ENCODE results near the gene MMP13. TPM values are rescaled to one million over a fixed set of nuclear protein-coding genes. Genes with fewer than 3 reads are reported as not detected.
"Not testable (repeated sequence)": the region's sequence is repeated elsewhere in the genome, so short reads cannot be mapped to it uniquely, and the experiment has no call there.

MMP13 gene
- total RNA-seq, 4 donors from 2014 or later: not detected

DNA sequence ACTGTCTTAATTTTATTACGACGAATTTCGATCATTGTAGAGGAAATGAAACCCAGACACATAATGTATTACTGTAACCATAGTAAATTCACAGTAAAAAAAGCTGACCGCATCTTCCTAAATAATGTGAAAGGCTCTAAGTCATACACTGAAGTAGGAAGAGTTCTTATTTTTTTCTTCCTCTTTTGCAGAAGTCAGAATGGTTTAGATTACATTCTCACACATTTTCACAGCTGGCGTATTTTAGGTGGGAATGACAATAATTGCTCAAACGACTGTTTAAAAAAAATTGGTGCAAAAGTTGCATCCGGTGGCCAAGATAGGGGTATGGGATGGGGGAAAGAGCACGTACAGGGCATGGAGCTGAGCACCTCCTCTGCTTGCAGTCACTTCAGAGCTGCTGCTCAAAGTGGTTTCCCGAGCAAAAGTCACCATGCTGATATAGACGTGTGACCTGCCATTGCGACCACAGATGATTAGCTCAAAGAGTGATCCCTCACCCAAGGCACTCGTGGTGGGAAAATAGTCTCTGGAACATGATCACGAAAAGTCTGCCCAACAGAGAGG is 35.3 kb downstream of the MMP13 start:
- TF ChIP-seq, protein P1, sequence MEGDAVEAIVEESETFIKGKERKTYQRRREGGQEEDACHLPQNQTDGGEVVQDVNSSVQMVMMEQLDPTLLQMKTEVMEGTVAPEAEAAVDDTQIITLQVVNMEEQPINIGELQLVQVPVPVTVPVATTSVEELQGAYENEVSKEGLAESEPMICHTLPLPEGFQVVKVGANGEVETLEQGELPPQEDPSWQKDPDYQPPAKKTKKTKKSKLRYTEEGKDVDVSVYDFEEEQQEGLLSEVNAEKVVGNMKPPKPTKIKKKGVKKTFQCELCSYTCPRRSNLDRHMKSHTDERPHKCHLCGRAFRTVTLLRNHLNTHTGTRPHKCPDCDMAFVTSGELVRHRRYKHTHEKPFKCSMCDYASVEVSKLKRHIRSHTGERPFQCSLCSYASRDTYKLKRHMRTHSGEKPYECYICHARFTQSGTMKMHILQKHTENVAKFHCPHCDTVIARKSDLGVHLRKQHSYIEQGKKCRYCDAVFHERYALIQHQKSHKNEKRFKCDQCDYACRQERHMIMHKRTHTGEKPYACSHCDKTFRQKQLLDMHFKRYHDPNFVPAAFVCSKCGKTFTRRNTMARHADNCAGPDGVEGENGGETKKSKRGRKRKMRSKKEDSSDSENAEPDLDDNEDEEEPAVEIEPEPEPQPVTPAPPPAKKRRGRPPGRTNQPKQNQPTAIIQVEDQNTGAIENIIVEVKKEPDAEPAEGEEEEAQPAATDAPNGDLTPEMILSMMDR (IDR thresholded peaks at IDR 0.05): no peak
- 56 to 64% methylated on average over 11 to 13 of the region's 13 CpGs for WGBS, 2 donors (ENCODE audit: low coverage in 1 of 2)
- Histone ChIP-seq H3K27ac (no peak overlapping the region), H3K27me3 (no peaks in the 10 kb centered on the region), H3K36me3 (no peaks in the 10 kb centered on the region), H3K4me3 (no peak overlapping the region), H3K4me1 (no peaks in the 10 kb centered on the region), H3K9me3 (no peaks in the 10 kb centered on the region)
- ATAC-seq: peak; percentile 46

DNA sequence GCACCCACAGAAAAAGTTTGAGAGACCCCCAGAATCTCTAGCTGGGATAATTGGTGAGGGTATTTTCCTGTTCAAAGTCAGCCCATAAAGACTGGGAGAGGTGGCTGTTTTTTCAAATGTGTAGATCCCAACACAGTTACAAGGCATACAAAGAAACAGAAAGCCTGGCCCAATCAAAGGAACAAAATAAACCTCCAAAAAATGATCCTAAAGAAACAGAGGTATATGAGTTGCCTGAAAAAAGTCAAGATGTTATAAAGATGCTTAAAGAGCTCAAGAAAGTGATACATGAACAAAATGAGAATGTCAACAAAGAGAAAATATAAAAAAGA is 40.5 kb downstream of the MMP13 start:
- no peak overlapping the region for H3K27ac ChIP-seq
- H3K4me3 ChIP-seq: no peak overlapping the region
- H3K4me1 ChIP-seq: no peaks in the 10 kb centered on the region
- no peak for ATAC-seq
- no peaks in the 10 kb centered on the region for H3K36me3 ChIP-seq
- no peaks in the 10 kb centered on the region for H3K9me3 ChIP-seq
- H3K27me3 ChIP-seq: no peaks in the 10 kb centered on the region
- TF ChIP-seq, protein P1 (IDR thresholded peaks at IDR 0.05): no peak
- TF ChIP-seq POLR2AphosphoS5 (IDR thresholded peaks at IDR 0.05) (no peak), EP300 (IDR thresholded peaks at IDR 0.05) (no peak), POLR2A (IDR thresholded peaks at IDR 0.05) (no peak)

DNA sequence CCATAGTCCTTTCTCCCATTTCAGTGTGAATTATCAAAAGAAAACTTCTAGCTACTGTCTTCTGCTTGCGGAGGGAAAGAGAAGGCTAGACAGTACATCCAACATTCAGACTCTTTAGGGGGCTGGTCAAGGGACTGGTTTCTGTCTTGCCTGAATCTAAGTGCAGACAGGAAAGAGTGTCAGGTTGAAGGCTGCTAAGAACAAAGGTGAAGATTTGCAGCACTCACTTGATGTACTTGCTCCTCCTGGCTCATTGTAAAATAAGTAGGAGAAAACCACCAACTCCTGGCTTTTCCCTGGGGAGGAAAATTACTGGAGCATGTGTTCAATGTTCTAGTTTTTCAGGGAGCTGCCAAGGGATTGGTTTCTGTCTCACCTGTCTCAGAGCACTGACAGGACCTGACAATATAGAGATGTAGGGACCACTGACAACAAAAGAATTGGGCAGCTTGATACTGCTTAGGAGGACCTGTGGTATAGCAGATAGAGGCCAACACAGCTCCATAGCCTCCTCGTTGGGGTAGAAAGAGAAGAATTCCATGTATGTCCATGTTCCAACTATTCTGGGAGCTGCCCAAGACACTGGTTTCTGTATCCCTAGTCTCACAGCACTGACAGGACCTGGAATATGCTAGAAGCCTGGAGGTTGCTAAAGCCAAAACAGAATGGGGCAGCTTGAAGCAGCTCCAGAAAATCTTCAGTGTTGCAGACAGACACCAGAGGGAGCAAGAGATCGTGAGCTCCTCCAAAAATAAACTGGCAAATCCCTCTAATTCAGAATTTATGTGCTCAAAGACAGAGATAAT is 41.1 kb downstream of the MMP13 start:
- TF ChIP-seq, protein P1 (IDR thresholded peaks at IDR 0.05): peak in 2 of 4 experiments; percentile 44 to 50
- TF ChIP-seq POLR2AphosphoS5 (IDR thresholded peaks at IDR 0.05): no peak
- no peaks in the 10 kb centered on the region for H3K27me3 ChIP-seq
- no peaks in the 10 kb centered on the region for H3K36me3 ChIP-seq
- WGBS, 2 donors (ENCODE audit: low coverage in 1 of 2): 40 to 48% methylated on average over 2 of the region's 3 CpGs
- no peaks in the 10 kb centered on the region for H3K9me3 ChIP-seq
- H3K4me1 ChIP-seq: no peaks in the 10 kb centered on the region
- H3K4me3 ChIP-seq: no peak overlapping the region
- H3K27ac ChIP-seq: no peak overlapping the region
- ATAC-seq: peak; percentile 13

DNA sequence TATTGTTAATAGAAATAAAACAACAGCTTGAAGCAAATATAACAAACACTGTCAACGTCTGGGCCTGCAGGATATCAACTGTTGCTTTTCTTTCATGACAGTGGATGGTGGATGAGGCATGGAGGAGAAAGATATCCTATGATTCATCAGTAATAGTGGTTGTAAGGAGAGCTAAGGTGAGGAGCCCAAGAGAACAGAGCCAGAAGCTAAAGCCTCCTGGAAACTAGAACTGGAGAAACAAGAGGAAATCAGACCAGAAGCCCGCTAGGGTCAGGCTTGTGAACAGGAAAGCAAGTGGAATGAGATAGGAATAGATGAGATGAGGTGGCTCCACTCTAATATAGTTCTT is 43.1 kb downstream of the MMP13 start:
- ATAC-seq: no peak
- 63 to 83% methylated on average over 2 of the region's 2 CpGs for WGBS, 2 donors (ENCODE audit: low coverage in 1 of 2)
- H3K27ac ChIP-seq: no peak overlapping the region
- H3K27me3 ChIP-seq: no peaks in the 10 kb centered on the region
- H3K36me3 ChIP-seq: no peaks in the 10 kb centered on the region
- TF ChIP-seq POLR2AphosphoS5 (IDR thresholded peaks at IDR 0.05): no peak
- TF ChIP-seq POLR2A (IDR thresholded peaks at IDR 0.05): no peak
- no peak for TF ChIP-seq EP300 (IDR thresholded peaks at IDR 0.05)
- no peak overlapping the region for H3K4me3 ChIP-seq
- H3K4me1 ChIP-seq: no peaks in the 10 kb centered on the region
- no peaks in the 10 kb centered on the region for H3K9me3 ChIP-seq

DNA sequence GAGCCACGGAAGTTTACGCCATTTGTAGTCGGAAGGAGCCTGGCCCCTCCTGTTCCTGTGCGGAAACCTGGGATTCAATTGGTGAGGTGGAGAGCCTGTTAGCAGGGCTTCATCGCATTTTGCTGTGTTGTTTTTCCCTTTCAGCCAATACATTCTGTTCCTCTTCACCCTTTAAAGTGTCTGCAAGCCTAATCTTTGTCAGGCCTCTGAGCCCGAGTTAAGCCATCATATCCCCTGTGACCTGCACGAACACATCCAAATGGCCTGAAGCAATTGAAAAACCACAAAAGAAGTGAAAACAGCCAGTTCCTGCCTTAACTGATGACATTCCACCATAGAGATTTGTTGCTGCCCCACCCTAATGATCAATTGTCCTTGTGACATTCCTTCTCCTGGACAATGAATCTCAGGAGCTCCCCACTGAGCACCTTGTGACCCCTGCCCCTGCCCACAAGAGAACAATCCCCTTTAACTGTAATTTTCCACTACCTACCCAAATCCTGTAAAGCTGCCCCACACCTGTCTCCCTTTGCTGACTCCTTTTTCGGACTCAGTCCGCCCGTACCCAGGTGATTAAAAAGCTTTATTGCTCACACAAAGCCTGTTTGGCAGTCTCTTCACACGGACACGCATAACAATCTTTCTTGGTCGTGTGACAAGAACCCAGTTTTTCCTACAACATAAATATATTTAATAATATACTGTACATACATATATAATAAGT is 43.6 kb downstream of the MMP13 start:
- 95% methylated on average over 11 of the region's 13 CpGs for WGBS, 2 donors (ENCODE audit: low coverage in 1 of 2)
- H3K36me3 ChIP-seq: no peaks in the 10 kb centered on the region
- no peak overlapping the region for H3K4me3 ChIP-seq
- H3K9me3 ChIP-seq: no peaks in the 10 kb centered on the region
- TF ChIP-seq, protein P1 (IDR thresholded peaks at IDR 0.05): no peak
- TF ChIP-seq POLR2AphosphoS5 (IDR thresholded peaks at IDR 0.05): no peak
- no peak for TF ChIP-seq POLR2A (IDR thresholded peaks at IDR 0.05)
- no peak for TF ChIP-seq EP300 (IDR thresholded peaks at IDR 0.05)
- H3K4me1 ChIP-seq: no peaks in the 10 kb centered on the region
- no peak for ATAC-seq
- no peaks in the 10 kb centered on the region for H3K27me3 ChIP-seq
- H3K27ac ChIP-seq: no peak overlapping the region

DNA sequence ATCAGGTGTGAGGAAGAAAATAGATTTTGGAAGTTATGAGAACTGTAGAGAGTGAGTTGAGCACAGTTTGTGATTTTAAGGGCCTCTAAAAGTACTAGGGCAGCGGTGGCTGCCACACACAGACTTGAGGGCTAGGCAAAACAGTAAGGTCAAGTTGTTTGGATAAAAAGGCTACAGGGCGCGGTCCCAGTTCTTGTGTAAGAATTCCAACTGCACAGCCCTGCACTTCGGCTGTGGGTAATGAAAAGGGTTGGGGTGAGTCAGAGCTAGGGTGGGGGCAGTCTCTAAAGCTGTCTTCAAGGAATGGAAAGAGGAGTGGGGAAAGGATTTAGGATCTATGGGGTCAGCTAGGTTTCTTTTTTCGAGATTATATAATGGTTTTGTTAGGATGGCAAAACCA is 49.7 kb downstream of the MMP13 start:
- not testable (repeated sequence) for H3K27me3 ChIP-seq, ATAC-seq, H3K27ac ChIP-seq, H3K4me3 ChIP-seq, H3K36me3 ChIP-seq, H3K9me3 ChIP-seq, H3K4me1 ChIP-seq
- WGBS, 2 donors (ENCODE audit: low coverage in 1 of 2): 78 to 94% methylated on average over 4 to 5 of the region's 5 CpGs

DNA sequence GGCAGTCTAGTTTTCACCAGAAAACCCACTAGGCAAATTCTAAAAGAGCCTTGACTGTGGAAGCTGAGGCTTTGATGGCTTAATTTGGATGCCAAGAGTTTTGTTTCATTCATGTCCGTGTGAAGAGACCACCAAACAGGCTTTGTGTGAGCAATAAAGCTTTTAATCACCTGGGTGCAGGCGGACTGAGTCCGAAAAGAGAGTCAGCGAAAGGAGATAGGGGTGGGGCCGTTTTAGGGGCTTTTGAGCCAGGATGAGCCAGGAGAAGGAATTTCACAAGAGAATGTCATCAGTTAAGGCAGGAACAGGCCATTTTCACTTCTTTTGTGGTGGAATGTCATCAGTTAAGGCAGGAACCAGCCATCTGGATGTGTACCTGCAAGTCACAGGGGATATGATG is 51.6 kb downstream of the MMP13 start:
- not testable (repeated sequence) for H3K27me3 ChIP-seq, H3K4me1 ChIP-seq, H3K4me3 ChIP-seq, H3K27ac ChIP-seq, H3K36me3 ChIP-seq, ATAC-seq, H3K9me3 ChIP-seq
- WGBS, 2 donors (ENCODE audit: low coverage in 1 of 2): 60% methylated on average over 1 of the region's 5 CpGs

Data from gastroesophageal sphincter (tissue), 4 donors.